Vagina (tissue), 2 donors: ENCODE measurements around the gene PTGFR.

Experiments
- POLR2A ChIP-seq, 2 donors: fragments of 450-650 bp; IDR thresholded peaks; one replicate each; pipeline ENCODE4 v1.6.1; 2017; ENCODE audit warnings: antibody characterized with exemption in 2 of 2, mild to moderate bottlenecking in 2 of 2, moderate library complexity in 2 of 2
- TF ChIP-seq, protein P1 (sequence below), 3 experiments: fragments of 450-650 bp in 2 of 3; fragments of 200-600 bp in 1 of 3; sonication (generic) in 1 of 3; IDR thresholded peaks; one replicate each; pipeline ENCODE4 v1.5.1; 2017 to 2019; ENCODE audit warnings: antibody characterized with exemption in 3 of 3, mild to moderate bottlenecking in 2 of 3, moderate library complexity in 2 of 3

GRCh38 chr1:78465143-78465542 is 25.6 kb upstream of the PTGFR start:
- TF ChIP-seq, protein P1, sequence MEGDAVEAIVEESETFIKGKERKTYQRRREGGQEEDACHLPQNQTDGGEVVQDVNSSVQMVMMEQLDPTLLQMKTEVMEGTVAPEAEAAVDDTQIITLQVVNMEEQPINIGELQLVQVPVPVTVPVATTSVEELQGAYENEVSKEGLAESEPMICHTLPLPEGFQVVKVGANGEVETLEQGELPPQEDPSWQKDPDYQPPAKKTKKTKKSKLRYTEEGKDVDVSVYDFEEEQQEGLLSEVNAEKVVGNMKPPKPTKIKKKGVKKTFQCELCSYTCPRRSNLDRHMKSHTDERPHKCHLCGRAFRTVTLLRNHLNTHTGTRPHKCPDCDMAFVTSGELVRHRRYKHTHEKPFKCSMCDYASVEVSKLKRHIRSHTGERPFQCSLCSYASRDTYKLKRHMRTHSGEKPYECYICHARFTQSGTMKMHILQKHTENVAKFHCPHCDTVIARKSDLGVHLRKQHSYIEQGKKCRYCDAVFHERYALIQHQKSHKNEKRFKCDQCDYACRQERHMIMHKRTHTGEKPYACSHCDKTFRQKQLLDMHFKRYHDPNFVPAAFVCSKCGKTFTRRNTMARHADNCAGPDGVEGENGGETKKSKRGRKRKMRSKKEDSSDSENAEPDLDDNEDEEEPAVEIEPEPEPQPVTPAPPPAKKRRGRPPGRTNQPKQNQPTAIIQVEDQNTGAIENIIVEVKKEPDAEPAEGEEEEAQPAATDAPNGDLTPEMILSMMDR (IDR thresholded peaks at IDR 0.05), result no peak
- no peak for TF ChIP-seq POLR2A (IDR thresholded peaks at IDR 0.05)
